SK-N-SH (cell line): ENCODE data around the gene HSPA4L. TPM values are rescaled to one million over a fixed set of nuclear protein-coding genes. Genes with fewer than 3 reads are reported as not detected.

ENCODE experiments used
- CTCF ChIA-PET: fragments of 300-600, 350-600 bp; formaldehyde crosslinking; extraction: SDS; loops from one replicate; lab custom pipeline; 2021; lab: Yijun Ruan, JAX
- POLR2A ChIA-PET: fragments of 350-600 bp; sonication (Branson Sonifier 250); formaldehyde crosslinking; extraction: SDS; loops from one replicate; lab custom pipeline; 2020; ENCODE audit warnings: antibody characterized with exemption, inconsistent platforms; lab: Yijun Ruan, JAX
- DNase-seq: peaks from one replicate; pipeline ENCODE4 v3.0.0; 2012
- H2AFZ ChIP-seq: fragments of 200-600 bp; sonication (generic); 2 replicates; pipeline ENCODE4 v1.8.1; 2016; ENCODE audit warnings: antibody characterized with exemption, mild to moderate bottlenecking, low read depth
- H3F3A ChIP-seq: fragments of 200-600 bp; sonication (generic); replicated peaks from 2 replicates; pipeline ENCODE3; 2016; ENCODE audit warnings: antibody characterized with exemption, mild to moderate bottlenecking; ENCODE audit not compliant: insufficient read depth
- H3K27ac ChIP-seq, 2 experiments: fragments of 200-500 bp in 1 of 2; fragments of 200-600 bp in 1 of 2; sonication (Bioruptor generic) in 1 of 2; sonication (generic), shearing (Covaris generic) in 1 of 2; 2 replicates each; pipeline versions ENCODE4 v1.5.1 to v1.6.1; 2014 to 2016; ENCODE audit warnings: low read depth in 2 of 2, inconsistent platforms in 1 of 2, low read length in 1 of 2, mild to moderate bottlenecking in 1 of 2, mixed read lengths in 1 of 2
- H3K27me3 ChIP-seq: fragments of 200-600 bp; sonication (generic), shearing (Covaris generic); 2 replicates; pipeline ENCODE4 v1.6.1; 2016; ENCODE audit warnings: mixed run types; ENCODE audit not compliant: insufficient read depth
- H3K36me3 ChIP-seq, 2 experiments: fragments of 200-500 bp in 1 of 2; fragments of 200-600 bp in 1 of 2; sonication (Bioruptor generic) in 1 of 2; sonication (generic) in 1 of 2; replicated peaks in 1 of 2; 2 replicates each; pipeline versions ENCODE3 to v1.5.1; 2014 to 2016; ENCODE audit warnings: low read length in 1 of 2, mild to moderate bottlenecking in 1 of 2; ENCODE audit not compliant: insufficient read depth in 2 of 2, control insufficient read depth in 1 of 2
- H3K4me1 ChIP-seq, 2 experiments: fragments of 200-500 bp in 1 of 2; fragments of 200-600 bp in 1 of 2; sonication (Bioruptor generic) in 1 of 2; sonication (generic), shearing (Covaris generic) in 1 of 2; 2 replicates each; pipeline versions ENCODE4 v1.5.1 to v1.6.1; 2014 to 2016; ENCODE audit warnings: low read depth in 1 of 2, low read length in 1 of 2, mixed run types in 1 of 2; ENCODE audit not compliant: insufficient read depth in 2 of 2, control insufficient read depth in 1 of 2
- H3K4me2 ChIP-seq: fragments of 200-600 bp; sonication (generic), shearing (Covaris generic); 2 replicates; pipeline ENCODE4 v1.6.1; 2017; ENCODE audit warnings: mixed run types
- H3K4me3 ChIP-seq, 2 experiments: fragments of 200-500 bp in 1 of 2; fragments of 200-600 bp in 1 of 2; sonication (Bioruptor generic) in 1 of 2; sonication (generic), shearing (Covaris generic) in 1 of 2; 2 replicates each; pipeline versions ENCODE4 v1.5.1 to v1.8.1; 2014 to 2016; ENCODE audit warnings: low read depth in 2 of 2, inconsistent platforms in 1 of 2, low read length in 1 of 2, mild to moderate bottlenecking in 1 of 2, mixed read lengths in 1 of 2, moderate library complexity in 1 of 2
- H3K79me2 ChIP-seq: fragments of 200-600 bp; sonication (generic); 2 replicates; pipeline ENCODE4 v1.8.1; 2017; ENCODE audit warnings: mild to moderate bottlenecking; ENCODE audit not compliant: insufficient read depth
- H3K9ac ChIP-seq: fragments of 200-600 bp; sonication (generic); 2 replicates; pipeline ENCODE4 v1.6.1; 2017; ENCODE audit warnings: mixed run types
- H3K9me2 ChIP-seq: fragments of 200-600 bp; sonication (generic); 2 replicates; pipeline ENCODE4 v1.6.1; 2017; ENCODE audit warnings: mixed run types
- H3K9me3 ChIP-seq: fragments of 200-600 bp; sonication (generic); 2 replicates; pipeline ENCODE4 v1.6.1; 2017; ENCODE audit warnings: mixed run types, mild to moderate bottlenecking, moderate library complexity
- H4K20me1 ChIP-seq: fragments of 200-600 bp; sonication (generic); 2 replicates; pipeline ENCODE4 v1.6.1; 2017; ENCODE audit warnings: mild to moderate bottlenecking, mixed run types; ENCODE audit not compliant: insufficient read depth
- CHD2 ChIP-seq: fragments of 150-350 bp; IDR thresholded peaks from 2 replicates; pipeline ENCODE4 v1.6.1; 2018; ENCODE audit warnings: low read length; ENCODE audit not compliant: partially characterized antibody
- ELF1 ChIP-seq: IDR thresholded peaks from 2 replicates; pipeline ENCODE4 v1.4.0; 2012
- FOXM1 ChIP-seq: IDR thresholded peaks from 2 replicates; pipeline ENCODE4 v1.4.0; 2012; ENCODE audit warnings: low read depth, mild to moderate bottlenecking
- GATA2 ChIP-seq: sonication (generic); formaldehyde crosslinking; IDR thresholded peaks from 2 replicates; pipeline ENCODE4 v1.5.0; 2020; ENCODE audit warnings: mild to moderate bottlenecking, missing genetic modification reagents
- NFIC ChIP-seq: IDR thresholded peaks from 2 replicates; pipeline ENCODE4 v1.4.0; 2012; ENCODE audit warnings: borderline replicate concordance
- NRF1 ChIP-seq: IDR thresholded peaks from 2 replicates; pipeline ENCODE4 v1.6.1; 2012; ENCODE audit warnings: low read depth, mild to moderate bottlenecking, low read length
- POLR2AphosphoS5 ChIP-seq: IDR thresholded peaks from 2 replicates; pipeline ENCODE4 v1.6.1; 2012; ENCODE audit warnings: low read depth, low read length
- RXRA ChIP-seq: IDR thresholded peaks from 2 replicates; pipeline ENCODE4 v1.4.0; 2012; ENCODE audit warnings: low read depth, mild to moderate bottlenecking, borderline replicate concordance
- SIN3A ChIP-seq: IDR thresholded peaks from 2 replicates; pipeline ENCODE4 v1.6.1; 2012; ENCODE audit warnings: low read depth, mild to moderate bottlenecking, low read length, moderate library complexity, borderline replicate concordance
- SMC3 ChIP-seq: IDR thresholded peaks from 2 replicates; pipeline ENCODE4 v1.6.1; 2012; ENCODE audit warnings: low read depth, low read length, improper control_type of control experiment
- TAF1 ChIP-seq: IDR thresholded peaks from 2 replicates; pipeline ENCODE4 v1.6.1; 2012; ENCODE audit warnings: low read depth, mild to moderate bottlenecking, low read length, moderate library complexity, borderline replicate concordance
- TEAD4 ChIP-seq: IDR thresholded peaks from 2 replicates; pipeline ENCODE4 v1.4.0; 2012; ENCODE audit warnings: mild to moderate bottlenecking, borderline replicate concordance; ENCODE audit not compliant: insufficient read depth
- WGBS: methylation state at CpG from one replicate; pipeline ENCODE4 v1.1.6; 2017; ENCODE audit warnings: low lambda C conversion rate; 5-methylcytosine and 5-hydroxymethylcytosine counted together
- polyA plus RNA-seq, 3 experiments: library from polyadenylated mRNA; depleted of rRNA; stranded (reverse); fragments of >200 nt; gene quantifications; 2 replicates each; pipeline ENCODE4 v1.2.3, GENCODE V29; 2012
- TF ChIP-seq, protein P1 (sequence below): IDR thresholded peaks from 2 replicates; pipeline ENCODE4 v1.6.1; 2012; ENCODE audit warnings: mild to moderate bottlenecking, low read depth, low read length, moderate library complexity
- TF ChIP-seq, protein P2 (sequence below): IDR thresholded peaks from 2 replicates; pipeline ENCODE4; 2012
- TF ChIP-seq, protein P3 (sequence below): IDR thresholded peaks from 2 replicates; pipeline ENCODE4 v1.4.0; 2012; ENCODE audit warnings: low read depth

HSPA4L gene
- polyA plus RNA-seq, 1 of the 3 experiments (the other 2 are of a cell fraction), result 1.6 TPM

DNA sequence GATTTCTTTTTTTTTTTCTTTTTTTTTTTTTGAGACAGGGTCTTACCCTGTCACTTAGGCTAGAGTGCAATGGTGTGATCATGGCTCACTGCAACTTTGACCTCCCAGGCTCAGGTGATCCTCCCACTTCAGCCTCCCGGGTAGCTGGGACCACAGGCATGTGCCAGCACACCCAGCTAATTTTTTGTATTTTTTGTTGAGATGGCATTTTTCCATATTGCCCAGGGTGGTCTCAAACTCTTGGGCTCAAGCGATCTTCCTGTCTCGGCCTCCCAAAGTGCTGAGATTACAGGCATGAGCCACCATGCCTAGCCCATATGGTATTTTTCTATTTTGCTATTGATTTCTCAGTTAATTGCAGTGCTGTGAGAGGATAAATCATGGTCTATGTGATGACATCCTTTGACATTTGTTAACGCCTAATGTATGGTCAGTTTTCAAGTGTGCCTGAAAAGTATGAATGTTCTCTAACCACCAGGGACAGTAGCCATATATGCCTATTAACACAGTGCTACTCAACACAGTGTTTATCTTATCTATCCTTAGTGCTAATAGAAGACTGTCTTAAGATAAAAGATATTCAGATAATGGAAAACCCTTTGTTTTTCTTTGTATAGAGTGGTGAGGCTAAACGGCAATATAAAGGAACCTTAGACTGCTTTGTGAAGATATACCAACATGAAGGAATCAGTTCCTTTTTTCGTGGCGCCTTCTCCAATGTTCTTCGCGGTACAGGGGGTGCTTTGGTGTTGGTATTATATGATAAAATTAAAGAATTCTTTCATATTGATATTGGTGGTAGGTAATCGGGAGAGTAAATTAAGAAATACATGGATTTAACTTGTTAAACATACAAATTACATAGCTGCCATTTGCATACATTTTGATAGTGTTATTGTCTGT lies 9.1 kb upstream of the HSPA4L start (continued):
- TF ChIP-seq, protein P1, sequence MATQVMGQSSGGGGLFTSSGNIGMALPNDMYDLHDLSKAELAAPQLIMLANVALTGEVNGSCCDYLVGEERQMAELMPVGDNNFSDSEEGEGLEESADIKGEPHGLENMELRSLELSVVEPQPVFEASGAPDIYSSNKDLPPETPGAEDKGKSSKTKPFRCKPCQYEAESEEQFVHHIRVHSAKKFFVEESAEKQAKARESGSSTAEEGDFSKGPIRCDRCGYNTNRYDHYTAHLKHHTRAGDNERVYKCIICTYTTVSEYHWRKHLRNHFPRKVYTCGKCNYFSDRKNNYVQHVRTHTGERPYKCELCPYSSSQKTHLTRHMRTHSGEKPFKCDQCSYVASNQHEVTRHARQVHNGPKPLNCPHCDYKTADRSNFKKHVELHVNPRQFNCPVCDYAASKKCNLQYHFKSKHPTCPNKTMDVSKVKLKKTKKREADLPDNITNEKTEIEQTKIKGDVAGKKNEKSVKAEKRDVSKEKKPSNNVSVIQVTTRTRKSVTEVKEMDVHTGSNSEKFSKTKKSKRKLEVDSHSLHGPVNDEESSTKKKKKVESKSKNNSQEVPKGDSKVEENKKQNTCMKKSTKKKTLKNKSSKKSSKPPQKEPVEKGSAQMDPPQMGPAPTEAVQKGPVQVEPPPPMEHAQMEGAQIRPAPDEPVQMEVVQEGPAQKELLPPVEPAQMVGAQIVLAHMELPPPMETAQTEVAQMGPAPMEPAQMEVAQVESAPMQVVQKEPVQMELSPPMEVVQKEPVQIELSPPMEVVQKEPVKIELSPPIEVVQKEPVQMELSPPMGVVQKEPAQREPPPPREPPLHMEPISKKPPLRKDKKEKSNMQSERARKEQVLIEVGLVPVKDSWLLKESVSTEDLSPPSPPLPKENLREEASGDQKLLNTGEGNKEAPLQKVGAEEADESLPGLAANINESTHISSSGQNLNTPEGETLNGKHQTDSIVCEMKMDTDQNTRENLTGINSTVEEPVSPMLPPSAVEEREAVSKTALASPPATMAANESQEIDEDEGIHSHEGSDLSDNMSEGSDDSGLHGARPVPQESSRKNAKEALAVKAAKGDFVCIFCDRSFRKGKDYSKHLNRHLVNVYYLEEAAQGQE, result no peak

DNA sequence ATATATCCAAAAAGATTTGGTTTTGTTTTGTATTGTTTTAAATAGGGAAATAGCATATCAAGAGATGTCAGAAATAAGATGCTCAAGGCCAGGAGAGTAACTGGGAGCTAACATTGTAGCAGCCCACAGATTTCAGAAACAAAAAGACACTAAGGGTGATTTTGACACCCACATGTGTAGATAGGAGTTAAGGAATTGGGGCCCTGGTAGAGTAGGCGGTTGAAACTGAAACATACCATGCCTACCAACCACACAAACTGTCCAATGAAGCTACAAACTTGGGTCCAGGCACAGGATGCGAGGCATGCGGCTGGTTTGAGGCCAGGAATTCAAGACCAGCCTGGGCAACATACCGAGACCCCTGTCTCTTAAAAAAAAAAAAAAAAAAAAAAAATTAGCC lies 6.3 kb upstream of the HSPA4L start:
- Histone ChIP-seq H3K79me2 (no peaks in the 10 kb centered on the region), H3K9me3 (no peaks in the 10 kb centered on the region), H2AFZ (no peak overlapping the region), H3K9ac (no peak overlapping the region), H3K36me3 (no peaks in the 10 kb centered on the region), H3K4me1 (no peaks in the 10 kb centered on the region; a peak in 2 of 4 replicates), H3K4me2 (no peak overlapping the region), H3K9me2 (no peaks in the 10 kb centered on the region), H3K27me3 (no peaks in the 10 kb centered on the region), H3K27ac (no peak overlapping the region), H3K4me3 (no peak overlapping the region), H3F3A (peaks cover 6% of the 10 kb centered on the region), H4K20me1 (no peaks in the 10 kb centered on the region)
- POLR2A ChIA-PET, result no interaction called here
- CTCF ChIA-PET, result interaction anchor here (1.3 kb wide), 1 partner anchor 43 kb away, joined by 4 read pairs; no protein-coding TSS in a partner anchor
- WGBS, result 100% methylated on average over 4 of the region's 4 CpGs
- DNase-seq, result no peak
- TF ChIP-seq SMC3, result no peak
- TF ChIP-seq, protein P1, result no peak
- no peak for TF ChIP-seq CHD2
- no peak for TF ChIP-seq GATA2
- TF ChIP-seq RXRA, result no peak
- no peak for TF ChIP-seq SIN3A
- no peak for TF ChIP-seq FOXM1
- no peak for TF ChIP-seq POLR2AphosphoS5
- TF ChIP-seq, protein P2, sequence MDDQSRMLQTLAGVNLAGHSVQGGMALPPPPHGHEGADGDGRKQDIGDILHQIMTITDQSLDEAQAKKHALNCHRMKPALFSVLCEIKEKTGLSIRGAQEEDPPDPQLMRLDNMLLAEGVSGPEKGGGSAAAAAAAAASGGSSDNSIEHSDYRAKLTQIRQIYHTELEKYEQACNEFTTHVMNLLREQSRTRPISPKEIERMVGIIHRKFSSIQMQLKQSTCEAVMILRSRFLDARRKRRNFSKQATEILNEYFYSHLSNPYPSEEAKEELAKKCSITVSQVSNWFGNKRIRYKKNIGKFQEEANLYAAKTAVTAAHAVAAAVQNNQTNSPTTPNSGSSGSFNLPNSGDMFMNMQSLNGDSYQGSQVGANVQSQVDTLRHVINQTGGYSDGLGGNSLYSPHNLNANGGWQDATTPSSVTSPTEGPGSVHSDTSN, result no peak
- no peak for TF ChIP-seq TAF1
- TF ChIP-seq NRF1, result no peak
- TF ChIP-seq, protein P3, sequence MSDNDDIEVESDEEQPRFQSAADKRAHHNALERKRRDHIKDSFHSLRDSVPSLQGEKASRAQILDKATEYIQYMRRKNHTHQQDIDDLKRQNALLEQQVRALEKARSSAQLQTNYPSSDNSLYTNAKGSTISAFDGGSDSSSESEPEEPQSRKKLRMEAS, result no peak
- TF ChIP-seq ELF1, result no peak
- no peak for TF ChIP-seq NFIC
- TF ChIP-seq TEAD4, result no peak
- TF ChIP-seq, all 33 proteins: peak for 0
